HepG2 (cell line): Measurements from ENCODE around the gene NDRG3.
"Not testable (repeated sequence)": the region's sequence is repeated elsewhere in the genome, so short reads cannot be mapped to it uniquely, and the experiment has no call there.

Source experiments
- ZBTB8A ChIP-seq: sonication (generic); formaldehyde crosslinking; IDR thresholded peaks from 2 replicates; pipeline ENCODE4 v1.4.0; 2020; ENCODE audit warnings: mild to moderate bottlenecking, low read depth, missing genetic modification reagents, borderline replicate concordance
- ZNF292 ChIP-seq: sonication (generic); formaldehyde crosslinking; IDR thresholded peaks from 2 replicates; pipeline ENCODE4 v1.8.1; 2022; ENCODE audit warnings: mild to moderate bottlenecking, low read depth, missing genetic modification reagents, borderline replicate concordance
- TF ChIP-seq, protein P1 (sequence below), 2 experiments: sonication (generic) in 1 of 2; formaldehyde crosslinking in 1 of 2; IDR thresholded peaks; 2 replicates each; pipeline versions ENCODE4 v1.5.1 to v1.6.1; 2011 to 2020; ENCODE audit warnings: borderline replicate concordance in 1 of 2, low read depth in 1 of 2, low read length in 1 of 2, mild to moderate bottlenecking in 1 of 2, missing genetic modification reagents in 1 of 2, moderate library complexity in 1 of 2

DNA sequence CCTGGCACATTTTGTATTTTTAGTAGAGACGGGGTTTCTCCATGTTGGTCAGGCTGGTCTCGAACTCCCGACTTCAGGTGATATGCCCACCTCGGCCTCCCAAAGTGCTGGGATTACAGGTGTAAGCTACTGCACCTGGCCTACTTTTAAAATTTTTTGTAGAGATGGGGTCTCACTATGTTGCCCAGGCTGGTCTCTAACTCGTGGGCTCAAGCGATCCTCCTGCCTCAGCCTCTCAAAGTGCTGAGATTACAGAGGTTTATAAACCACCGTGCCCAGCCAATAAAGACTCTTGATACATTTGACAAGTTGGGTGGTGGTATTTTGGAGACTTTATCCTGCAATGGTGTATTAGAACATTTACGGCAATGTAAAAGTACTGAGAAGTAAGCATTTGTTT, 70.3 kb downstream of the NDRG3 start:
- not testable (repeated sequence) for TF ChIP-seq ZNF292, ZBTB8A (CRISPR knock-in tag)
- TF ChIP-seq, protein P1, sequence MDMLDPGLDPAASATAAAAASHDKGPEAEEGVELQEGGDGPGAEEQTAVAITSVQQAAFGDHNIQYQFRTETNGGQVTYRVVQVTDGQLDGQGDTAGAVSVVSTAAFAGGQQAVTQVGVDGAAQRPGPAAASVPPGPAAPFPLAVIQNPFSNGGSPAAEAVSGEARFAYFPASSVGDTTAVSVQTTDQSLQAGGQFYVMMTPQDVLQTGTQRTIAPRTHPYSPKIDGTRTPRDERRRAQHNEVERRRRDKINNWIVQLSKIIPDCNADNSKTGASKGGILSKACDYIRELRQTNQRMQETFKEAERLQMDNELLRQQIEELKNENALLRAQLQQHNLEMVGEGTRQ (IDR thresholded peaks at IDR 0.05; ENCODE audit: low read depth, low read length), result not testable (repeated sequence)
- TF ChIP-seq, protein P1 (CRISPR knock-in tag; IDR thresholded peaks at IDR 0.05; ENCODE audit: borderline replicate concordance), result not testable (repeated sequence)
